ENCODE measurements around the gene MYLK4.

Gene MYLK4

DNA sequence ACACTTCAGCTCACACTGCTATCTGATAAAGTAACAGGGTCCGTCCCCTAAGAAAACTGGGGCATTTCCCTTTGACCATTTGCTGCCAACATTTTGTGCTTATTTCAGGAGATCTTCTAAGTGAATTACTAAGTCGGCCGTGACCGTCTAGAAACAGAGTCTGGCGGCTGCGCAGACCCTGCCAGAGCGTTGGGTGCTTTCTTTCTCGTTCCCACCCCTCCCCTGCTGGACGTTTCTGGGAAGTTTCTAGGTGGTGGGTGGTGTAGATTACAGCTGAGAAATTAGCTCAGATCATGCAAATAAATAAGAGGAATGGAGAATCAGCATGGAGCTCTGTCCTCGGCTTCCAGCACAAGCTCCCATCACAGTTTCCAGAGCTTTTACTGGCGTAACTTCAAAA is 128.1 kb downstream of the MYLK4 start:
- no peak for DNase-seq

DNA sequence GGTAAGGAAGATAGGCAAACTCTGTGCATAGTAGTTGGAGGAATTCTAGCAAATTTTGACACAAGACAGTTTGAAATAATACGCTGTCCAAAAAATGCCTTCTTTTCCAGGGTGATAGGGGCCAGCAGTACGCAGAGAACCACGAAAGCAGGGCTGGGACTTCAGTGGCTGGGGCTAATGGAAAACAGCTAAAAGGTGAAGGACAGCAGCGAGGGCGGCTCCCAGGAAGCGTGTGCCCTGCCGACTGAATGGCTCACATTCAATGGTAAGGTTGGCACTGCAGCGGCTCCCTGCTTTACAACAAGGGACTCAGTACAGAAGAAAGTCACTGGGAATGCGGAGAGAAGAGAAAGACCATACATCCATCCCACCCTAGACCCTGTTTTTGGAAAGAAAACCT is 131.1 kb downstream of the MYLK4 start:
- no peak for DNase-seq

DNA sequence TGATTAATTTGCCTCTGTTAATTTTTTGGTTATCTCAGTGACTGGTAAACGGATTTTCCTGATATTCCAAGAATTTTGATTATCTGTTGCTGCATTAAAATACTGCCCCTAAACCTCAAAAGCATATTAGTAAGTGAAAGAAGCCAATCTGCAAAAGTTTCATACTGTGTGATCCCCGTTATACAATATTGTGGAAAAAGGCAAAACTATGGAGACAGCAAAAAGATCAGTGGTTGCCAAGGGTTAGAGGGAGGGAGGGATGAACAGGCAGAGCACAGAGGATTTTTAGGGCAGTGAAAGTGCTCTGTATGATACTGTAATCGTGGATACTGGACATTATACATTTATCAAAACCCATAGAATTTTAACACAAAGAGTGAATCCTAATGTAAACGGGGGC is 133.0 kb downstream of the MYLK4 start:
- DNase-seq: no peak

DNA sequence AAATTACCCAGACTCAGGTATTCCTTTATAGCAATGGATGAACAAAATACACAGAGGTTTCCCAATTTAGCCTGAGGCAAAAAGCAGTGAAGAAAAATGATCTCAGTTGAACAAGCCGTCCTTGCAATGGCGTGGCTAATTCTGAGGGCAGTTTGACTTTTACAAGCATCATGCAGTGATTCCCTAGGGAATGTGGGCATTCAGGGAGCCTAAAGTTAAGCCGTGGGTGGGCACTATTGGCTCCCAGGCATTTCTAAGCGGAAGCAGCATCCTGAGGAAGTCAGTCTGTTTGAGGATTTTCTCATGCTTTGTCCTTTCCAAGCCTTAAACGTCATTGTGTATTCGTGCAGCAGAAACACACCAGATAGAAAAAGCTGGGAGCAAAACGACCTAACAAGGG is 133.9 kb downstream of the MYLK4 start:
- no peak for DNase-seq

DNA sequence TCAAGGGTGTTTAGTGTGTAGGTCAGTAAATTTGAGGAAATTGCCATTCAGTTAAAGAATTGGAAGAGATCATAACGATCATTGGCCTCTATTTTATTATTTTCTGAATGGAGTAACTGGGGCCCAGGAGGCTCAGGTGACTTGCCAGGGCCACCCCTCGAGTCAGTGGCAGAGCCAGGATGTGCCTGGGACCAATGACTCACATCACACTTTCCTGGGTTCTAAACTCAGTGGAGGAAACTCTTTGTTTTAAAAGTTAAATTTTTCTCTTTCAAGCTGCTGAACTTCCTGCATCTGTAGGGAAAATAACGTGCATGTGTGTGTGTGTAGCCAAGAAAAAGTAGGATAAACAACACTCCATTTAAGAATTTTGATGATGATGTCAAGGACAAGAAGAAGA is 135.5 kb downstream of the MYLK4 start:
- no peak for DNase-seq

DNA sequence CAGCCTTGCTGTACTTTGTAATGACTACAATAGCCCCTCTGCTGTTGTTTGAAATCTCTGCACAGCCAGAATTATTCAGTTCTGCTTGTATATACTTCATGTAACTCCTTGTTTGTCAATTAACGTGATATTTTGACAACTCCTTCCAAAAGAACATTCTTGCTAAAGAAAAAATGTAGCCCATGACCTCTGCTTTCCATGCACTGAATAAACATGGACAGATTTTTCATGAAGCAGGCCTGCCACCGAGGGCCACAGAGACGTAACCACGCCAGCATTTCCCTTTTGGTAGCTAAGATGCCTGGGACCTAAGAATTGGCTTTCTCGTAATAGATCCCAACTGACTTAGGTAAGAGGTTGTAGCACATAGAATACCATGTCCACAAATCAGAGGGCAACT is 135.9 kb downstream of the MYLK4 start:
- no peak for DNase-seq

DNA sequence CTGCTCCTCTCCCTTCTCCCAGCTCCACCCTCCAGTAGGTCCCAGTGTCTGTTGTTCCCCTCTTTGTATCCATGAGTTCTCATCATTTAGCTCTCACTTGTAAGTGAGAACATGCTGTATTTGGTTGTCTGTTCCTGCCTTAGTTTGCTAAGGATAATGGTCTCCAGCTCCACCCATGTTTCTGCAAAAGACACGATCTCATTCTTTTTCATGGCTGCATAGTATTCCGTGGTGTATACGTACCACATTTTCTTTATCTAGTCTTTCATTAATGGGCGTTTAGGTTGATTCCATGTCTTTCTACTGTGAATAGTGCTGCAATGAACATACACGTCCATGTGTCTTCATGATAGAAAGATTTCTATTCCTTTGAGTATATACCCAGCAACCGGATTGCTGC is 136.6 kb downstream of the MYLK4 start:
- DNase-seq: no peak
